Neural cell (in vitro differentiated cells): ENCODE measurements around the gene RUNDC3A.

Source experiments
- EP300 ChIP-seq: fragments of 450-650 bp; conservative IDR thresholded peaks from 2 replicates; pipeline ENCODE4 v1.6.1; 2014; ENCODE audit warnings: antibody characterized with exemption, mild to moderate bottlenecking, moderate library complexity; ENCODE audit not compliant: poor library complexity, severe bottlenecking
- EZH2 ChIP-seq: fragments of 200-600, 300-800 bp; shearing (Covaris generic), sonication (generic); IDR thresholded peaks from 2 replicates; pipeline ENCODE4 v1.6.1; 2014; ENCODE audit warnings: antibody characterized with exemption, low read length, borderline replicate concordance, mild to moderate bottlenecking; ENCODE audit not compliant: insufficient read depth, poor library complexity, severe bottlenecking
- MXI1 ChIP-seq: fragments of 450-650 bp; conservative IDR thresholded peaks from 2 replicates; pipeline ENCODE4 v1.6.1; 2014; ENCODE audit warnings: antibody characterized with exemption, mild to moderate bottlenecking; ENCODE audit not compliant: poor library complexity, severe bottlenecking
- POLR2AphosphoS5 ChIP-seq: IDR thresholded peaks from 2 replicates; pipeline ENCODE4 v1.6.1; 2012
- RAD21 ChIP-seq: fragments of 450-650 bp; conservative IDR thresholded peaks from 2 replicates; pipeline ENCODE4 v1.6.1; 2014; ENCODE audit warnings: antibody characterized with exemption, mild to moderate bottlenecking, moderate library complexity
- SMC3 ChIP-seq: fragments of 450-650 bp; conservative IDR thresholded peaks from 2 replicates; pipeline ENCODE4 v1.6.1; 2014; ENCODE audit warnings: antibody characterized with exemption, mild to moderate bottlenecking, moderate library complexity; ENCODE audit not compliant: poor library complexity
- TAF1 ChIP-seq: IDR thresholded peaks from 2 replicates; pipeline ENCODE4 v1.6.1; 2012; ENCODE audit warnings: low read depth
- TF ChIP-seq, protein P1 (sequence below): fragments of 450-650 bp; IDR thresholded peaks from 2 replicates; pipeline ENCODE4 v1.5.1; 2014; ENCODE audit warnings: antibody characterized with exemption, mild to moderate bottlenecking, moderate library complexity; ENCODE audit not compliant: poor library complexity, severe bottlenecking
- TF ChIP-seq, protein P2 (sequence below): IDR thresholded peaks from 2 replicates; pipeline ENCODE4 v1.6.1; 2012; ENCODE audit warnings: borderline replicate concordance

DNA sequence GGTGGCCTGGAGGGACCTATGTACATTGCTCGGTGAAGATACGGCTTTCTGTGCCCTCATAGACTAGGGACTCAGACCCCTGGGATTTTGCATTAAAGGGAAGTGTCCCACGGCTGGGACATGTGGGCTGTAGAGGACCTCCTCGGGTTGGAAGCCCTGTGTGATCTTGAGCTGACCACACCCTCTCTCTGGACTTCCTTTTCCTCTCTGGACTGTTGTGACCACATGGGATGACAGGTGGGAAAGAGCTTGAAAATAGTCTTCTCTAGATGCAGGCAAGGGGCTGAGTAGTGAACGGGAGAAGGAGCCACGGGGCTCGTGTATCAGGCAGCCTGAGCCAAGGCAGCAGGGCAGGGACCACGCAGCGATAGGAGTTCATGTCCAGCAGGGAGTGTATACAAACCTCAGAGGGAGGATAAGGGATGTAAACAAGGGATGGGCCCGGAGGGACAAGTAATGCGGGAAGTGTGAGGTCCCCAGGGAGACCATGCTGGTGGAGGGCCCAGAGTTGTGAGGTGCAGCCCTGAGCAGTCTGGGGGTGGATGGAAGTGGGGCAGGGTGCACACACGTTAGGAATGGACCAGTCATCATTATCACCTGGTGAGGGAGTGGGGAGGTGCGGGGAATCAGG, 36.0 kb upstream of the RUNDC3A start:
- TF ChIP-seq EP300 (no peak), EZH2 (no peak), POLR2AphosphoS5 (no peak), TAF1 (no peak), MXI1 (no peak), SMC3 (no peak), RAD21 (no peak)
- TF ChIP-seq, protein P1, sequence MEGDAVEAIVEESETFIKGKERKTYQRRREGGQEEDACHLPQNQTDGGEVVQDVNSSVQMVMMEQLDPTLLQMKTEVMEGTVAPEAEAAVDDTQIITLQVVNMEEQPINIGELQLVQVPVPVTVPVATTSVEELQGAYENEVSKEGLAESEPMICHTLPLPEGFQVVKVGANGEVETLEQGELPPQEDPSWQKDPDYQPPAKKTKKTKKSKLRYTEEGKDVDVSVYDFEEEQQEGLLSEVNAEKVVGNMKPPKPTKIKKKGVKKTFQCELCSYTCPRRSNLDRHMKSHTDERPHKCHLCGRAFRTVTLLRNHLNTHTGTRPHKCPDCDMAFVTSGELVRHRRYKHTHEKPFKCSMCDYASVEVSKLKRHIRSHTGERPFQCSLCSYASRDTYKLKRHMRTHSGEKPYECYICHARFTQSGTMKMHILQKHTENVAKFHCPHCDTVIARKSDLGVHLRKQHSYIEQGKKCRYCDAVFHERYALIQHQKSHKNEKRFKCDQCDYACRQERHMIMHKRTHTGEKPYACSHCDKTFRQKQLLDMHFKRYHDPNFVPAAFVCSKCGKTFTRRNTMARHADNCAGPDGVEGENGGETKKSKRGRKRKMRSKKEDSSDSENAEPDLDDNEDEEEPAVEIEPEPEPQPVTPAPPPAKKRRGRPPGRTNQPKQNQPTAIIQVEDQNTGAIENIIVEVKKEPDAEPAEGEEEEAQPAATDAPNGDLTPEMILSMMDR = no peak
- TF ChIP-seq, protein P2, sequence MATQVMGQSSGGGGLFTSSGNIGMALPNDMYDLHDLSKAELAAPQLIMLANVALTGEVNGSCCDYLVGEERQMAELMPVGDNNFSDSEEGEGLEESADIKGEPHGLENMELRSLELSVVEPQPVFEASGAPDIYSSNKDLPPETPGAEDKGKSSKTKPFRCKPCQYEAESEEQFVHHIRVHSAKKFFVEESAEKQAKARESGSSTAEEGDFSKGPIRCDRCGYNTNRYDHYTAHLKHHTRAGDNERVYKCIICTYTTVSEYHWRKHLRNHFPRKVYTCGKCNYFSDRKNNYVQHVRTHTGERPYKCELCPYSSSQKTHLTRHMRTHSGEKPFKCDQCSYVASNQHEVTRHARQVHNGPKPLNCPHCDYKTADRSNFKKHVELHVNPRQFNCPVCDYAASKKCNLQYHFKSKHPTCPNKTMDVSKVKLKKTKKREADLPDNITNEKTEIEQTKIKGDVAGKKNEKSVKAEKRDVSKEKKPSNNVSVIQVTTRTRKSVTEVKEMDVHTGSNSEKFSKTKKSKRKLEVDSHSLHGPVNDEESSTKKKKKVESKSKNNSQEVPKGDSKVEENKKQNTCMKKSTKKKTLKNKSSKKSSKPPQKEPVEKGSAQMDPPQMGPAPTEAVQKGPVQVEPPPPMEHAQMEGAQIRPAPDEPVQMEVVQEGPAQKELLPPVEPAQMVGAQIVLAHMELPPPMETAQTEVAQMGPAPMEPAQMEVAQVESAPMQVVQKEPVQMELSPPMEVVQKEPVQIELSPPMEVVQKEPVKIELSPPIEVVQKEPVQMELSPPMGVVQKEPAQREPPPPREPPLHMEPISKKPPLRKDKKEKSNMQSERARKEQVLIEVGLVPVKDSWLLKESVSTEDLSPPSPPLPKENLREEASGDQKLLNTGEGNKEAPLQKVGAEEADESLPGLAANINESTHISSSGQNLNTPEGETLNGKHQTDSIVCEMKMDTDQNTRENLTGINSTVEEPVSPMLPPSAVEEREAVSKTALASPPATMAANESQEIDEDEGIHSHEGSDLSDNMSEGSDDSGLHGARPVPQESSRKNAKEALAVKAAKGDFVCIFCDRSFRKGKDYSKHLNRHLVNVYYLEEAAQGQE = no peak
